Measurements from ENCODE around the gene CHST11.

CHST11 gene

DNA sequence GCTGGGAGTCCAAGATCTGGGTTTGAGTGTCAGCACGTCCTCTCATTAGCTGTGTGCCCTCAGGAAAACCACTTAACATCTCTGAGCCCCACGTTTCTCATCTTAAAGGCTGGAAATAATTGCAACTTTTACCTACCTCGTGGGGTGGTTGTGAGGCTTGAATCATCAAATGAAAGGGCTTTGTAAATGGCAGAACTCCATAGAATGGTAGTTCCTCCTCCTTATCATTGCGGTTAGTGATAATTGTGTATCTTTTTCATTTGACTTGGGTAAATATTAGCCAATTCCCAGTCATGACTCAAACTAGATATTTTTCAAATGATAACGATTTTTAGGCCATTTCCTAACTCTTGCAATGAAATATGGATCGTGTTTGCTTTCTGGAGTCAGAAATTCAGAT is 205.5 kb downstream of the CHST11 start:
- no peak for DNase-seq

- DNase-seq, result no peak
These were observed 206.2 kb downstream of the CHST11 start for GRCh38 chr12:104662908-104663307.

DNA sequence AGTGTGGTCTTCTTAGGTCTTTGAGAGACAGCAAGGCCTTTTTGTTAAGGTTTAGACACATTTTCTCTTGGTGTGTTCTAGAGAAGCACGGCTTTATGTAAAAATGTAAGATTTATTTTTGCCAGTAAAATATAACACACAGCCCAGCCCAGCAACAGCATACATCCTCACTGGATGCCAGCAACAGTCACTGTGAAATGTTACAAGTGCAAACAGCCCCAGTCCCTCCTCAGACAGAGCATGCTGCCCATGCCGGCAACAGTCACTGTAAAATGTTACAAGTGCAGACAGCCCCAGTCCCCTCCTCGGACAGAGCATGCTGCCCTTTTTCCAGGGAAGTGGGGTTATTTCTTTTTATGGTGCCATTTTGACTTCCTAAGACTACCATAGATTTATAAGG is 207.6 kb downstream of the CHST11 start:
- no peak for DNase-seq

- no peak for DNase-seq
These were observed 208.5 kb downstream of the CHST11 start for GRCh38 chr12:104665296-104665695.

- no peak for DNase-seq
These were observed 210.4 kb downstream of the CHST11 start for GRCh38 chr12:104667139-104667538.

- no peak for DNase-seq
These were observed 211.5 kb downstream of the CHST11 start for GRCh38 chr12:104668274-104668718.

GRCh38 chr12:104669089-104669721 is 212.5 kb downstream of the CHST11 start:
- no peak for DNase-seq

- peak; percentile 28 to 30 for DNase-seq
These were observed 213.1 kb downstream of the CHST11 start for GRCh38 chr12:104669851-104670337.

DNA sequence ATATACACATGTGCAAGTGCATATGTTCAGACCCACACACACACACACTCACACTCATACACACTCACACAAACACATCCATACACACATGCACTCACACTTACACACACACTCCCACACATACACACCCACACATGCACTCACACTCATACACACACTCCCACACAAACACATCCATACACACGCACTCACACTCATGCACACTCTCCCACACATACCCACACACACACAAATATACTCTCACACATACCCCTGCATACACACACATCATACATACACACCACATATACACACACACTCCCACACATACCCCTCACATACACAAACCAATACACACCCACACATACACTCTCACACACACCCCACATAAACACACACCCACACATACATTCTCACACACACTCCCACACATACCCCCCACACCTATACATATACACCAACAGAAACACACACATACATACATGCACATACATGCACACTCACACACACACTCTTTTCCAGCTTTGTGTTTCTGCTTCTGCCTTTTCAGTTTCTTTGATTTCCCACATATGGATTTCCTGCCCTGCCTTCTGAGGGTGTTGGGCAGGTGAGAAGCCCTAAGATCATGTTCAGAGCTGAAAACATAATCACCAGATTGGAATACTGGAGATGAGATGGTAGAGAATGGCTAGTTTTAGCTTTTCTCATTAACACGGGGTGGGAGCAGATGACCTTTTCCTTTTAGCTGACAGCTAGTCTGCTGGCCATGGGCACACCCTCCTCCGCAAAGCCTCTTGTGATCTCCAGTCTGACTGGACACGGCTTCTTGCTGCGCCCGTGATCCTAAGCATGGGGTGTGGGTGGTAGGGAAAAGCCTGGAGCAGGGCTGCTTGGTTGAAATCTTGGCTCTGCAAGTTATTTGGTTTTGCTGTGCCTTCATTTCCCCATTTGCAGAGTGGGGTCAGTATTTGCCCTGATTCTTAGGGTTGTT is 214.0 kb downstream of the CHST11 start:
- no peak for DNase-seq

GRCh38 chr12:104671409-104672095 is 214.8 kb downstream of the CHST11 start:
- peak; percentile 61 to 65 for DNase-seq

GRCh38 chr12:104672096-104672445 is 215.3 kb downstream of the CHST11 start:
- DNase-seq, result no peak

GRCh38 chr12:104672501-104673265 is 215.9 kb downstream of the CHST11 start:
- no peak for DNase-seq

DNA sequence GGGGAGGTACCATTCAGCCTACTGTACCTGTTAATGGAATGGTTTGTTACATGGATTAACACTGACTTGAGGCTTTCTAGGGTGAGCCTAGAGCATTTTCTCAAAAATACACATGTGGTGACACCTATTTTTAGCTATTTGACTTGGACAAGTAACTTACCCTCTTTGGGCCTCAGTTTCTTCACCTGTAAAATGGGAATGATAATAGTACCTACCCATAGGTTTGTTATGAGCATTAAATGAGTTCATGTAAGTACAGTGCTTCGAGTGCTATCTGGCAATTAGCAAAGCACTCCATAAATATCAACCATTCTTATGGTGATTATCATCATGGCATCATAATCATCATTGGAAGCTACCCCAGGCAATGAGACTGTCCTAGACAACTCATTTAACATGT is 216.5 kb downstream of the CHST11 start:
- no peak for DNase-seq

DNA sequence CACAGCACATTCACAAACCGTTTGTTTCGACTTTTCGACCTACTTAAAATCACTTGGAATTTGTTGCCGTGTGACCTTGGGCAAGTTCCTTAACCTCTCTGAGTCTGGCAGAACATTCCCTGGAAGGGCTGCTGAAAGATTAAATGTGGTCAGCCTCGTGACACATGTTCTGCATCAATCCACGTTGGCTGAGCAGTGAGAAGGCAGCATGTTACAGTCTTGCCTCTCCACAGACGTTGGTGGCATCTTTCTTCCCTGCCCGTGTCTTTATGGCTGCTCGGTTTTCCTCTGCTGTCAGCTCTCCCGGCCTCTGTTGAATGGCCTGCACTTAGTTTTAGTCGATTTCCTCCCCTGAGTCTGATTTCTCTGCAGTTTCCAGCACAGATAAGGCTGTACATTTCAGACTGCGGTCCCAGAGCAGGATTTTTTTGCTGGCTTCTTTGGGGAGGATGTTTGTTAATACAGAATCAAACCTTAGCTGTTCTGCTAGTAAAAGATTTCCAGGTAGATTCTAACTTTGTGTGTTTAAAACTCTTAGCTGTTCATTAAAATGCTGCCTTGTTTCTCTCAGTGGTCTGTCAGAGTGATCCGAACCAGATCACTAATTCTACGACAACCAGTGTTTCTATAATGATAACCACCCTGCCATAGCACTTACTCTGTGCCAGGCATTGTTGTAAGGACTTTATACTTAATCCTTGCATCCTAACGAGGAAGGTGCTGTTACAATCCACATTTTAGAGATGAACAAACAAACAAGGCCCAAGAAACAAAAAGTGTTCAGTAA is 217.1 kb downstream of the CHST11 start:
- no peak for DNase-seq

- no peak for DNase-seq
These were observed 219.9 kb downstream of the CHST11 start for GRCh38 chr12:104676636-104677035.

DNA sequence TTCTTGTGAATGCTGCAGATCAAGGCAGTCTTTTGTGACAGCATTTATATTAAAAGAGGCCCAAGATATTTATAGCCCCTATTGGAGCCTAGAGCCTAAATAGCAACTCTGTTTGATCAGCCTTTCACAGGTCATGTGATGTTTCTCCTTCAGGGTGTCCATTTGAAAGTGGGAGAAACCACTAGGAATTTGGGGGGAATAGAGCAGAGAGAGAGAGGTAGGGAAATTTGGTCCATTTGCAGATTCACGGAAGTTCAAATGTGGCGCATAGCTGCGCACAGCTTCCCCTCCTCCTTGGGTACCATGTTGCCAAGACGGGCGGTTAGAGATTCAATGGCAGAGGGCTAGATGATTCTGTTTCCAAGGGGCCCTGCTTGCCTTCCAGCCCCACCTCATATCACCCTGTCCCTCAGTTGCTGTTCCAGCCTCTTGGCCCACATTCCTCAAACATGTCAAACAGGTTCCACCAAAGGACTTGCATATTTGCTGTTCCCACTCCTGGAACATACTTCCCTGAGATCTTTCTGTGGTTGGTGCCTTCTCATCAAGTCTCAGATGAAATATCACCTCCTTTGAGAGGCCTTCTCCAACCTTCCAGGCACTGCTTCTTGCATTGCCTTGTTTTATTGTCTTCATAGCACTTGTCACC is 220.8 kb downstream of the CHST11 start:
- no peak for DNase-seq

DNA sequence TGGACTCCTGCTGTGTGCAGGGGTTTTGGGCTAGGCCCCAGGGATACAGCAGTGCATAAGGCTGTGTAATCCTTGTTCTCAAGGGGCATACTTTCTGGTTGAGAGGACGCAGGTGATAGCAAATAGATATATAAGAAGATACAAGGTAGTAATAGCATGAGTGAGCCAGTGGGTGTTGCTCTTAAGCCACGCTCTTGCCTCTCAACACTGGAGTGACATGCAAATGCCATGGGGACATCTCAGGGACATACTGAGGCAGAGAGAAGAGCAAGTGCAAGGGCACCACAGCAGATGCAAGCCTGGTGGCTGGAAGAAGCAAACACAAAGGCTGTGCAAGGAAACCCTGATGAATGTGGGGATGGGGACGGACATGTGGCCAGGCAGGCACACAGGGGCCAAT is 223.3 kb downstream of the CHST11 start:
- DNase-seq, result peak; percentile 64 to 68

DNA sequence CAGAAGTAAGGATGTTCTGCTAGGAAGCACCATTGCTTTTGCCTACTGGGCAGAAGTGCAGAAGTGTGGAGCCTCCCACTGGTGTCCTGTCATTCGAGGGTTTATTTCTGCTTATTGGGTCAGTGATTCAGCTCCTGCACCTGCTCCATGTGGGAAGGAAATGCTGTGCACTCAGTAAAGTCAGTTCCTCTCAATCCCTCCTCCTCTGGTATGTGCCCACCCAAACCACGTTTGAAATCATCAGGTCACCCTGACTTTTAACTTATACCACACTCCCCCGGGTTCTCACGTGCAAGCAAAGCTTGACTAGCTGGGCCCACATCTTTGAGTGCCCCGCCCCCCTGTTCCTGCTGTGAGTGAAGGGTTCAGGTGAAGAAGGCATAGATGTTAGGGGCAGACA is 223.7 kb downstream of the CHST11 start:
- peak in 1 of 2 experiments; percentile 48 for DNase-seq

GRCh38 chr12:104681012-104681690 is 224.4 kb downstream of the CHST11 start:
- no peak for DNase-seq

DNA sequence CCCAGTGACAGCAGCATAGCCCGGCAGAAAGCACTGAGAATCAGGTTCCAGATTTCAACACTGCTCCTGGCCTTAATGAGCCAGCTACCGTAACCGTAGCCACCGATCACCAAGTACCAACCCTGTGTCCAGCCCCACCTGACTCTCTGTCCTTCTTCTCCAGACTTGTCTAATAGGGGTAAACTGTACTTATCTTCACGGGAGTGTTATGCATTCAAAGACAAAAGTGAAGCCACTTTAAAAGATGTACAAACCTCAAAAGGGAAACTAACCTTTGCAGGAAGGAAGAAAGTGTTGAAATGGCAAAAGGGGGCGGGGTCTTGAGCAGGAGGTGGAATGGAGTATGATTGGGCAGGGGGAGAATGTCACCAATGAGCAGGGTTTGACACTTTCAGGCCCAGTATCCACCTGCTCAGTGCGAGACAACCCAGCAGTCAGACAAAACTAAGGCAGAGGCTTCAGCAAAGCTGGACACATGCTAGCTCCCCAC is 226.1 kb downstream of the CHST11 start:
- DNase-seq, result peak; percentile 77 to 78
